GM18508 (cell line): ENCODE data around the gene APH1B.
"Not testable (repeated sequence)": the region's sequence is repeated elsewhere in the genome, so short reads cannot be mapped to it uniquely, and the experiment has no call there.

Experiments
- ATAC-seq: cut with Tn5 transposase; IDR thresholded peaks from one replicate; pipeline ENCODE4 v1.9.1; 2021; ENCODE audit warnings: moderate number of reproducible peaks; ENCODE audit not compliant: insufficient read depth, unreplicated experiment

Gene APH1B

GRCh38 chr15:63277038-63277892 is at the start of gene APH1B:
Gene APH1B, plus strand, starts transcription at chr15:63277605. Its CDS starts 19 bp downstream, at chr15:63277624.
- ATAC-seq, result no peak

GRCh38 chr15:63227689-63228088 is 49.7 kb upstream of the APH1B start:
- ATAC-seq, result no peak

- ATAC-seq, result no peak
Observed at GRCh38 chr15:63231206-63231605, 46.2 kb upstream of the APH1B start.

GRCh38 chr15:63231706-63232105 is 45.7 kb upstream of the APH1B start:
- ATAC-seq, result no peak

- no peak for ATAC-seq
Observed at GRCh38 chr15:63232405-63232804, 45.0 kb upstream of the APH1B start.

- ATAC-seq, result no peak
Observed at GRCh38 chr15:63232943-63233342, 44.5 kb upstream of the APH1B start.

GRCh38 chr15:63233667-63234423 is 43.6 kb upstream of the APH1B start:
- ATAC-seq, result no peak

- ATAC-seq, result no peak
Observed at GRCh38 chr15:63234451-63234870, 42.9 kb upstream of the APH1B start.

GRCh38 chr15:63236272-63236671 is 41.1 kb upstream of the APH1B start:
- ATAC-seq, result no peak

GRCh38 chr15:63237086-63237485 is 40.3 kb upstream of the APH1B start:
- ATAC-seq, result not testable (repeated sequence)

- ATAC-seq, result no peak
Observed at GRCh38 chr15:63238171-63238570, 39.2 kb upstream of the APH1B start.

GRCh38 chr15:63238796-63239195 is 38.6 kb upstream of the APH1B start:
- no peak for ATAC-seq

GRCh38 chr15:63240109-63240508 is 37.3 kb upstream of the APH1B start:
- ATAC-seq, result no peak

- no peak for ATAC-seq
Observed at GRCh38 chr15:63241316-63241715, 36.1 kb upstream of the APH1B start.

GRCh38 chr15:63243101-63243500 is 34.3 kb upstream of the APH1B start:
- no peak for ATAC-seq

GRCh38 chr15:63243776-63244175 is 33.6 kb upstream of the APH1B start:
- no peak for ATAC-seq

GRCh38 chr15:63244399-63244798 is 33.0 kb upstream of the APH1B start:
- no peak for ATAC-seq

GRCh38 chr15:63244976-63245645 is 32.3 kb upstream of the APH1B start:
- no peak for ATAC-seq

- ATAC-seq, result no peak
Observed at GRCh38 chr15:63246691-63247469, 30.5 kb upstream of the APH1B start.

GRCh38 chr15:63250312-63250965 is 27.0 kb upstream of the APH1B start:
- ATAC-seq, result no peak
